H1 (cell line): ENCODE results near the gene TEKT5. TPM values are rescaled to one million over a fixed set of nuclear protein-coding genes. Genes with fewer than 3 reads are reported as not detected.

Source experiments
- ATF2 ChIP-seq: IDR thresholded peaks from 2 replicates; pipeline ENCODE4 v1.6.1; 2012; ENCODE audit warnings: low read length, inconsistent platforms
- CTCF ChIP-seq, 3 experiments: IDR thresholded peaks; 1 replicate in 2 of 3; 2 replicates in 1 of 3; pipeline versions ENCODE4 v1.5.1 to v1.6.1; 2011; ENCODE audit warnings: low read length in 3 of 3, mild to moderate bottlenecking in 3 of 3, inconsistent platforms in 2 of 3, low read depth in 1 of 3, moderate library complexity in 1 of 3; ENCODE audit not compliant: insufficient read depth in 1 of 3; ENCODE audit errors: control extremely low read depth in 1 of 3
- JUN ChIP-seq: IDR thresholded peaks from 2 replicates; pipeline ENCODE4 v1.6.1; 2011; ENCODE audit warnings: low read depth, mild to moderate bottlenecking, improper control_type of control experiment, low read length
- PHF8 ChIP-seq: fragments of 200-600 bp; sonication (generic); conservative IDR thresholded peaks from 2 replicates; pipeline ENCODE4 v1.7.1; 2012; ENCODE audit warnings: low read depth, mild to moderate bottlenecking, inconsistent platforms, low read length, moderate library complexity
- POU5F1 ChIP-seq: IDR thresholded peaks from 2 replicates; pipeline ENCODE4 v1.6.1; 2011; ENCODE audit warnings: low read depth, mild to moderate bottlenecking, low read length, moderate library complexity
- polyA plus RNA-seq, 7 experiments: library from polyadenylated mRNA; depleted of rRNA in 3 of 7; stranded (reverse) in 5 of 7; unstranded in 2 of 7; fragments of >200 nt in 5 of 7; fragments of 200-250 nt in 2 of 7; gene quantifications; 1 replicate in 5 of 7; 2 replicates in 1 of 7; 4 replicates in 1 of 7; pipeline versions ENCODE4 v1.2.1 to v1.2.3, GENCODE V29; 2011 to 2013; ENCODE audit warnings: missing spikeins in 2 of 7, mixed read lengths in 2 of 7
- total RNA-seq: library from RNA; stranded (reverse); fragmentation: NEBNext Ultra II Directional; extraction: Animal tissue kit (Norgen Biotek cat#: 25700); gene quantifications from 2 replicates; pipeline ENCODE4 v1.2.1, GENCODE V29; 2021

Gene TEKT5
- total and polyA plus RNA-seq, 2 of the 8 experiments (the other 6 are each of a cell fraction or from before 2014, with no cell fraction given), result 0.95 TPM; not detected in 1

GRCh38 chr16:10660950-10661635 is 33.6 kb downstream of the TEKT5 start (continued):
- TF ChIP-seq ATF2 (no peak), JUN (no peak), PHF8 (no peak), CTCF (IDR thresholded peaks at IDR 0.05; ENCODE audit: control extremely low read depth in 1 of 3, insufficient read depth in 1 of 3, low read depth in 1 of 3, low read length in 3 of 3) (no peak), POU5F1 (no peak)
- TF ChIP-seq, all 59 proteins: peak for 0
